Activated naive CD8-positive, alpha-beta T cell treated with anti-CD3 and anti-CD28 coated beads for 36 hours (primary cell): ENCODE data around the gene DSCAM. TPM values are rescaled to one million over a fixed set of nuclear protein-coding genes. Genes with fewer than 3 reads are reported as not detected.
"Not testable (repeated sequence)": the region's sequence is repeated elsewhere in the genome, so short reads cannot be mapped to it uniquely, and the experiment has no call there.

Experiments
- DNase-seq: peaks from one replicate; pipeline ENCODE4 v3.0.0; 2021
- H3K27ac Mint-ChIP-seq: one replicate; pipeline ENCODE4 v1.8.0; 2022; ENCODE audit warnings: mild to moderate bottlenecking, moderate library complexity, mixed read lengths
- H3K27me3 Mint-ChIP-seq: one replicate; pipeline ENCODE4 v1.8.0; 2022; ENCODE audit warnings: mild to moderate bottlenecking, mixed read lengths
- H3K36me3 Mint-ChIP-seq: one replicate; pipeline ENCODE4 v1.8.0; 2021; ENCODE audit warnings: mild to moderate bottlenecking, mixed read lengths
- H3K4me1 Mint-ChIP-seq: one replicate; pipeline ENCODE4 v1.8.0; 2021; ENCODE audit warnings: mixed read lengths
- H3K4me3 Mint-ChIP-seq: one replicate; pipeline ENCODE4 v1.8.0; 2022; ENCODE audit warnings: mild to moderate bottlenecking, moderate library complexity, mixed read lengths
- H3K9me3 Mint-ChIP-seq: one replicate; pipeline ENCODE4 v1.8.0; 2022; ENCODE audit warnings: mixed read lengths
- total RNA-seq, 2 experiments: library from RNA; stranded (reverse); gene quantifications; one replicate each; pipeline ENCODE4 v1.2.3, GENCODE V29; 2021

Gene DSCAM
- total RNA-seq = not detected

- no peaks in the 10 kb centered on the region for H3K4me1 Mint-ChIP-seq
- no peaks in the 10 kb centered on the region for H3K9me3 Mint-ChIP-seq
- no peak within 1 kb of the TSS for H3K27ac Mint-ChIP-seq
- H3K4me3 Mint-ChIP-seq = no peak within 1 kb of the TSS
- H3K36me3 Mint-ChIP-seq = no peaks in the 10 kb centered on the region
- H3K27me3 Mint-ChIP-seq = peaks cover 53% of the 10 kb centered on the region
- no peak for DNase-seq
Measured at GRCh38 chr21:40846587-40847411, at the start of gene DSCAM. Gene DSCAM (minus strand): TSS chr21:40847158. CDS start chr21:40846661, 497 bp downstream.

- not testable (repeated sequence) for H3K4me3 Mint-ChIP-seq, H3K4me1 Mint-ChIP-seq, DNase-seq, H3K27ac Mint-ChIP-seq, H3K36me3 Mint-ChIP-seq, H3K27me3 Mint-ChIP-seq
- peaks cover 16% of the 10 kb centered on the region for H3K9me3 Mint-ChIP-seq
Measured at GRCh38 chr21:40895697-40896096, 48.7 kb upstream of the DSCAM start.

- Mint-ChIP-seq H3K9me3 (no peaks in the 10 kb centered on the region), H3K4me3 (no peak overlapping the region), H3K4me1 (no peaks in the 10 kb centered on the region)
Measured at GRCh38 chr21:40886931-40887330, 40.0 kb upstream of the DSCAM start.

GRCh38 chr21:40886006-40886405, 39.0 kb upstream of the DSCAM start:
- Mint-ChIP-seq H3K36me3 (no peaks in the 10 kb centered on the region), H3K9me3 (no peaks in the 10 kb centered on the region), H3K27ac (no peak overlapping the region), H3K27me3 (peaks cover 5% of the 10 kb centered on the region), H3K4me1 (no peaks in the 10 kb centered on the region), H3K4me3 (no peak overlapping the region)
- DNase-seq = no peak

More at GRCh38 chr21:40886931-40887330, 40.0 kb upstream of the DSCAM start:
- no peak overlapping the region for H3K27ac Mint-ChIP-seq
- H3K27me3 Mint-ChIP-seq = peaks cover 5% of the 10 kb centered on the region
- no peaks in the 10 kb centered on the region for H3K36me3 Mint-ChIP-seq
- DNase-seq = no peak

GRCh38 chr21:40882192-40882915, 35.4 kb upstream of the DSCAM start:
- Mint-ChIP-seq H3K4me1 (no peaks in the 10 kb centered on the region), H3K4me3 (no peak overlapping the region), H3K27me3 (no peaks in the 10 kb centered on the region), H3K36me3 (no peaks in the 10 kb centered on the region), H3K27ac (no peak overlapping the region), H3K9me3 (no peaks in the 10 kb centered on the region)
- no peak for DNase-seq

- DNase-seq = no peak
- Mint-ChIP-seq H3K9me3 (no peaks in the 10 kb centered on the region), H3K27ac (no peak overlapping the region), H3K4me1 (no peaks in the 10 kb centered on the region), H3K4me3 (no peak overlapping the region), H3K36me3 (no peaks in the 10 kb centered on the region), H3K27me3 (no peaks in the 10 kb centered on the region)
Measured at GRCh38 chr21:40881767-40882166, 34.8 kb upstream of the DSCAM start.

- Mint-ChIP-seq H3K4me3 (no peak overlapping the region), H3K4me1 (no peaks in the 10 kb centered on the region), H3K36me3 (no peaks in the 10 kb centered on the region), H3K9me3 (peaks cover 15% of the 10 kb centered on the region), H3K27me3 (peaks cover 5% of the 10 kb centered on the region), H3K27ac (no peak overlapping the region)
- DNase-seq = no peak
Measured at GRCh38 chr21:40871099-40871498, 24.1 kb upstream of the DSCAM start.

- no peak for DNase-seq
- Mint-ChIP-seq H3K9me3 (no peaks in the 10 kb centered on the region), H3K27ac (no peak overlapping the region), H3K27me3 (peaks cover 9% of the 10 kb centered on the region), H3K36me3 (no peaks in the 10 kb centered on the region), H3K4me1 (no peaks in the 10 kb centered on the region), H3K4me3 (no peak overlapping the region)
Measured at GRCh38 chr21:40863839-40864238, 16.9 kb upstream of the DSCAM start.

- H3K27me3 Mint-ChIP-seq = peaks cover 8% of the 10 kb centered on the region
- no peak overlapping the region for H3K4me3 Mint-ChIP-seq
- no peak overlapping the region for H3K27ac Mint-ChIP-seq
- H3K36me3 Mint-ChIP-seq = no peaks in the 10 kb centered on the region
- DNase-seq = no peak
- H3K9me3 Mint-ChIP-seq = no peaks in the 10 kb centered on the region
- no peaks in the 10 kb centered on the region for H3K4me1 Mint-ChIP-seq
Measured at GRCh38 chr21:40858517-40858916, 11.6 kb upstream of the DSCAM start.

- no peaks in the 10 kb centered on the region for H3K4me1 Mint-ChIP-seq
- peaks cover 4% of the 10 kb centered on the region for H3K27me3 Mint-ChIP-seq
- no peak for DNase-seq
- H3K36me3 Mint-ChIP-seq = no peaks in the 10 kb centered on the region
- no peak overlapping the region for H3K27ac Mint-ChIP-seq
- H3K9me3 Mint-ChIP-seq = no peaks in the 10 kb centered on the region
- H3K4me3 Mint-ChIP-seq = no peak overlapping the region
Measured at GRCh38 chr21:40853956-40854688, 7.2 kb upstream of the DSCAM start.

- Mint-ChIP-seq H3K36me3 (no peaks in the 10 kb centered on the region), H3K9me3 (no peaks in the 10 kb centered on the region), H3K4me3 (no peak overlapping the region), H3K4me1 (no peaks in the 10 kb centered on the region), H3K27me3 (peaks cover 20% of the 10 kb centered on the region), H3K27ac (no peak overlapping the region)
- no peak for DNase-seq
Measured at GRCh38 chr21:40852563-40852962, 5.6 kb upstream of the DSCAM start.

- no peaks in the 10 kb centered on the region for H3K4me1 Mint-ChIP-seq
- H3K4me3 Mint-ChIP-seq = no peak overlapping the region
- DNase-seq = no peak
- peaks cover 28% of the 10 kb centered on the region for H3K27me3 Mint-ChIP-seq
- H3K36me3 Mint-ChIP-seq = no peaks in the 10 kb centered on the region
- H3K27ac Mint-ChIP-seq = no peak overlapping the region
- no peaks in the 10 kb centered on the region for H3K9me3 Mint-ChIP-seq
Measured at GRCh38 chr21:40851749-40852148, 4.8 kb upstream of the DSCAM start.

GRCh38 chr21:40850071-40850470, 3.1 kb upstream of the DSCAM start:
- DNase-seq = no peak
- Mint-ChIP-seq H3K4me1 (no peaks in the 10 kb centered on the region), H3K9me3 (no peaks in the 10 kb centered on the region), H3K27ac (no peak overlapping the region), H3K27me3 (peaks cover 38% of the 10 kb centered on the region), H3K36me3 (no peaks in the 10 kb centered on the region), H3K4me3 (no peak overlapping the region)

- Mint-ChIP-seq H3K9me3 (no peaks in the 10 kb centered on the region), H3K4me3 (no peak overlapping the region), H3K27me3 (peaks cover 42% of the 10 kb centered on the region), H3K27ac (no peak overlapping the region), H3K36me3 (no peaks in the 10 kb centered on the region), H3K4me1 (no peaks in the 10 kb centered on the region)
- no peak for DNase-seq
Measured at GRCh38 chr21:40847951-40848350, 993 bp upstream of the DSCAM start.

- H3K27me3 Mint-ChIP-seq = peaks cover 60% of the 10 kb centered on the region
- no peak overlapping the region for H3K27ac Mint-ChIP-seq
- H3K9me3 Mint-ChIP-seq = no peaks in the 10 kb centered on the region
- no peak overlapping the region for H3K4me3 Mint-ChIP-seq
- no peak for DNase-seq
- H3K36me3 Mint-ChIP-seq = no peaks in the 10 kb centered on the region
- H3K4me1 Mint-ChIP-seq = no peaks in the 10 kb centered on the region
Measured at GRCh38 chr21:40846103-40846502, 855 bp downstream of the DSCAM start.
